NCI-H526 (cell line): Measurements from ENCODE around the gene NRBP1.
"Not testable (repeated sequence)": the region's sequence is repeated elsewhere in the genome, so short reads cannot be mapped to it uniquely, and the experiment has no call there.

Experiments
- DNase-seq, 2 experiments: peaks; one replicate each; lab custom pipeline; 2025; lab: John Stamatoyannopoulos, UW

Gene NRBP1

DNA sequence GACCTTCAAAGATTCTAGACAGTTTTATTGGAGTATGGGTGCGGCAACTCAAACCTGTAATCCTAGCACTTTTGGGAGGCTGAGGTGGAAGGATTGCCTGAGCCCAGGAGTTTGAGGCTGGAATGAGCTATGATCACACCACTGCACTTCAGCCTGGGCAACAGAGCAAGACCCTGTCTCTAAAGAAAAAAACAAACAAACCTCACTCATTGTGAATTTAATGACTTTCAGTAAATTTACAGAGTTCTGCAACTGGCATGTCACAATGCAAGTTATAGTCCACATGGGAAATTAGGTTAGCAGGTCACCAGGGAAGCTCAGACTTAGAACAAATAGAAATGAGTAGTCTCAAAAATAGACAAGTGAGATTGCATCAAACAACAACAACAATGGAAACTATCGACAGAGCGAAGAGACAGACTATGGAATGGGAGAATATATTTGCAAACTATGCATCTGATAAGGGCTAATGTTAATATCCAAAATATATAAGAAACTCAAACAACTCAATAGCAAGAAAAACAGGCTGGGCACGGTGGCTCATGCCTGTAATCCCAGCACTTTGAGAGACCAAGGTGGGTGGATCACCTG lies 6.7 kb upstream of the NRBP1 start:
- DNase-seq = no peak

DNA sequence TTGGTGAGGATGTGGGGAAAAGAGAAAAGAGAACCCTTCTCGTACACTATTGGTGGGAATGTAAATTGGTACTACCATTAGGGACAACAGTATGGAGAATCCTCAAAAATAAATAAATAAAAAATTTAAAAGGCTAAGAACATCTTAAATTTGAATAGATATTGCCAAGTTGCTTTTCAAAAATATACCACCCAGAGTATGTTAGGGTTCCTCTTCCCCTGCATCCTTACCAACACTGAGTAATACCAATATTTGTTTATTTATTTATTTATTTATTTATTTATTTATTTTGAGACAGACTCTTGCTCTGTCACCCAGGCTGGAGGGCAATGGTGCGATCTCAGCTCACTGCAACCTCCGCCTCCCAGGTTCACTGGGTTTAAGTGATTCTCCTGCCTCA lies 5.5 kb upstream of the NRBP1 start:
- DNase-seq = no peak

DNA sequence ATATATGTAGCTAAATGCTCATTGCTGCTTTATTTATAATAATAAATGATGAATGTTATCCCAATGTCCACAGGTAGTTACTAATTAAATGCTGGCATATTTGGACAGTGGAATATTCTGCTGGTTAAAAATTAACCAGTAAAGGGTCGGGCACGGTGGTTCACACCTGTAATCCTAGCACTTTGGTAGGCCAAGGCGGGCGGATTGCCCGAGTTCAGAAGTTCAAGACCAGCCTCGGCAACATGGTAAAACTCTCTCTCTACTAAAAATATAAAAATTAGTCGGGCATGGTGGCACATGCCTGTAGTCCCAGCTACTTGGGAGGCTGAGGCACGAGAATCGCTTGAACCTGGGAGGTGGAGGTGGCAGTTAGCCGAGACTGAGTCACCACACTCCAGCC lies 3.4 kb upstream of the NRBP1 start:
- not testable (repeated sequence) for DNase-seq

DNA sequence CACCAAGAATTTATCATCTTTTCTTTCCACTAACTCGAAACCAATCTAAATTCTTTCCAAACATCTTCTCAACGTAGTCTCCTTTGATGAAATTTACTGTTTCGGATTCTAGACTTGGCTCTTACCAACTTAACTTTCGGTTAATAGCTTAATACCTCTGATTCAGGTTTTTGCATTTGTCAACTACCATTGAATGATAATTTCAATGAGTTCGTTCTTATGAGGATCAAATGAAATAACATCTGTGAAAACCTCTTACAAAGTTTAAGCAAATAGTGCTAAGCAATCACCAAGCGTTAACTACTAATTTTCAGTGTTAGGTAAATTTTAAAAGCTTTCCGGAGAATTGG lies 593 bp upstream of the NRBP1 start:
- DNase-seq = no peak

DNA sequence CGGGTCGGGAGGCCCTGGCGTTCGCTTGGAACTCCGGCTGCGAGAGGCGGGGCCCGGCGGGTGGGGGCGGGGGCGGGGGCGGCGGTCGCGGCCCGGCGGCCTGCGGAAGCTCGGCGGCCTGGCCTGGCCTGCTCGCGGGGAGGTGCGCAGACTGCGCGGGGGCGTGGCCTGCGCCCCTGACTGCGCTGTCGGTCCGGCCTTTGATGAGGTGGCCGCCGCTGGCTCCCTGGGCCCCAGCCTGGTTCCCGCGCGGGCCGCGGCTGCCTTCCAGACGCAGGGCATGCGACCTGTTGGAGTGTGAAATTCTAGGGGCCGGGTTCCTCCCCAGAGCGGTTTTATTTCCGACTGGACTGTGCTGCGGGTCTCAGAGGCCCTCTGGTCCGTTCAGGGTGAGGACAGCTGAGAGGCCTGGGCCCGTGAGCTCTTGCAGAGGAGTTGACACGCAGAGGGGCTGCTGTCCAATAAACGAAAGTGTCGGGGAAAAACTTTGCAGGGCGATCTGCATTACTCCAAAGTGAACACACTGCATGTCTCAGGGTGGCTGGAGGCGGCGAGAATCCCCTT lies 629 bp downstream of the NRBP1 start:
- DNase-seq = peak; percentile 53 to 90

DNA sequence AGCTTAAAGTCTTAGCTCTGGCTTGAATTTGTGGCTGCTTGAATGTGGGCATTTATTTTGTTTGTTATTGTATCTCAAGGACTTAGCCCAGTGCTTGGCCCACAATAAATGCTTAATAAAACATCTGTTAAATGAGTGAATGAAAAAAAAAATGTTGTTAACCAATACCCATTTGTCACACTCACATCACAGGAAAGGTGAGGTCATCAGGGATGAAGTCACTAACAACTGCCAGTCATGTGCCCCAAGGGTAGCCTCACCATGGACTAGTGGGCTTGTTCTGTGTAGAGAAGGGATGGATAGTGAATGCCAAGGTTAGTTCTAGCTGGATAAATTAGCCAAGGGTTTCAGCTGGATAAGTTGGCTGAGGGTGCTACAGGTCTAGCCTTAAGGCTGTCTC lies 3.0 kb downstream of the NRBP1 start:
- no peak for DNase-seq

DNA sequence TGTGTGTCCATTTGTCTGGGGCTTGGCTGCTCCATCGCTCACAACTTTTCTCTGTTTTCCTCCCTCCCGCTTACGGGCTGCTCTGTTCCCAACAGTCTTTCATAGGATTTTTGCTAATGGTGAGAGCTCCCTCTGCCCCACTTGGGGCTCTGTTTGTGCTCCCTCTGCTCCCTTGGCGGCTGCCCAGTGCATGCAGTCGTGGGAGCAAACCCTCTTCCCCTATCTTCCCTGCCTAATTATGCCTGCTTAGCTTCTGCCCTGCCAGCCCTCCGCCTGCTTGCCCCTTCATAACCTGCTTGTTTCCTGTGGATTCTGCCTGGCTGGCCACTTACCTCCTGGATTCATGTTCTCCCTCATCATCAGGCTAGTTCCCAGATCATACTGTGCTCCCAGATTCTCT lies 7.2 kb downstream of the NRBP1 start:
- DNase-seq = no peak

DNA sequence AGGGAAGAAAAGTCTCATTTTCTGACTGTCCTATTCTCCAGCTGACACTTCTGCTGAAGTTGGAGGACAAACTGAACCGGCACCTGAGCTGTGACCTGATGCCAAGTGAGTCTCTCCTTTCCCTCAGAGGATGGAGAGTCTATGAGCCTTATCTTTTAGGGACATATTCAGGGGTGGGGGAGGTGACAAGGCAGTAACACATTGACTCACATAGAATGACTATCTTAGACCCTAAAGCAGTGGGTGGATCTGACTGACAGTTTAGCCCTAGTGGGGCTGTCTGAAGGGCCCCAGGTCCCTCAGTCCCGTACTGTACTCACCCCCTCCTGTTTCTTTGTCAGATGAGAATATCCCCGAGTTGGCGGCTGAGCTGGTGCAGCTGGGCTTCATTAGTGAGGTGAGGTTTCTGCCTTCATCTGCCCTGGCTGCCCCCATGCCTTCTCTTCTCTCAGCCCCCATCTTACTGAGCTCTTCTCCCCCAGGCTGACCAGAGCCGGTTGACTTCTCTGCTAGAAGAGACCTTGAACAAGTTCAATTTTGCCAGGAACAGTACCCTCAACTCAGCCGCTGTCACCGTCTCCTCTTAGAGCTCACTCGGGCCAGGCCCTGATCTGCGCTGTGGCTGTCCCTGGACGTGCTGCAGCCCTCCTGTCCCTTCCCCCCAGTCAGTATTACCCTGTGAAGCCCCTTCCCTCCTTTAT lies 12.9 kb downstream of the NRBP1 start:
- DNase-seq = no peak

DNA sequence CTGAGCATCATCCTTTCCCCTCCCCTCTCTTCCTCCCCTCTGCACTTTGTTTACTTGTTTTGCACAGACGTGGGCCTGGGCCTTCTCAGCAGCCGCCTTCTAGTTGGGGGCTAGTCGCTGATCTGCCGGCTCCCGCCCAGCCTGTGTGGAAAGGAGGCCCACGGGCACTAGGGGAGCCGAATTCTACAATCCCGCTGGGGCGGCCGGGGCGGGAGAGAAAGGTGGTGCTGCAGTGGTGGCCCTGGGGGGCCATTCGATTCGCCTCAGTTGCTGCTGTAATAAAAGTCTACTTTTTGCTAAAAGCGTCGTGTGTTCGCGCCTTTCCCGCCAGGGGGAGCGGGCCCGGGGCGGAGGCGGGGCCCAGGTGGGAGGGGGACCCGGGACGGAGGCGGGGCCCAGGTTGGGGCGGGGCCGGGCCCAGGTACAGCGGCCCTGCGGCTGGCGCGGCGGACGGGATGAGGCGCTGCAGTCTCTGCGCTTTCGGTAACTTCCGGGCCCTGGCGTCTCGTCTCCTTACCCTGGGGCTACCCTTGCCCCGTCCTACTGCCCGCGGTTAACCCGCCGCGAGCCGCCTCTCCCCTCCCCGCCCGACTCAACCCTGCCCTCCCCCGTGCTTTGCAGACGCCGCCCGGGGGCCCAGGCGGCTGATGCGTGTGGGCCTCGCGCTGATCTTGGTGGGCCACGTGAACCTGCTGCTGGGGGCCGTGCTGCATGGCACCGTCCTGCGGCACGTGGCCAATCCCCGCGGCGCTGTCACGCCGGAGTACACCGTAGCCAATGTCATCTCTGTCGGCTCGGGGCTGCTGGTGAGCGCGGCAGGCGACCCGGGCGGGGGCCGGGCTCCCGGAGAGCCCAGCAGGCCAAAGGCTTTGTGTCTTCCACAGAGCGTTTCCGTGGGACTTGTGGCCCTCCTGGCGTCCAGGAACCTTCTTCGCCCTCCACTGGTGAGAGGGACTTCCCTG lies 13.8 kb downstream of the NRBP1 start, which contains the start of gene KRTCAP3:
KRTCAP3 (plus strand) TSS at position 424 of the 962 bp plus-strand sequence; CDS start at position 456, 32 bp downstream.
- DNase-seq = peak; percentile 32 to 90

DNA sequence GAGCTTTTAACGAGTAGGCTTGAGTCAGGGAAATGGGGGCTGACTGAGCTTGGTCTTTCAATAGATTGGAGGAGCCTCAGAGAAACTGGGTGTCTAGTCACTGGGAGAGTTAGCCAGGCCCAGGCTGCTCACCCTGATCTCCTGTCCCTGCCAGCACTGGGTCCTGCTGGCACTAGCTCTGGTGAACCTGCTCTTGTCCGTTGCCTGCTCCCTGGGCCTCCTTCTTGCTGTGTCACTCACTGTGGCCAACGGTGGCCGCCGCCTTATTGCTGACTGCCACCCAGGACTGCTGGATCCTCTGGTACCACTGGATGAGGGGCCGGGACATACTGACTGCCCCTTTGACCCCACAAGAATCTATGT lies 14.5 kb downstream of the NRBP1 start:
- no peak for DNase-seq

DNA sequence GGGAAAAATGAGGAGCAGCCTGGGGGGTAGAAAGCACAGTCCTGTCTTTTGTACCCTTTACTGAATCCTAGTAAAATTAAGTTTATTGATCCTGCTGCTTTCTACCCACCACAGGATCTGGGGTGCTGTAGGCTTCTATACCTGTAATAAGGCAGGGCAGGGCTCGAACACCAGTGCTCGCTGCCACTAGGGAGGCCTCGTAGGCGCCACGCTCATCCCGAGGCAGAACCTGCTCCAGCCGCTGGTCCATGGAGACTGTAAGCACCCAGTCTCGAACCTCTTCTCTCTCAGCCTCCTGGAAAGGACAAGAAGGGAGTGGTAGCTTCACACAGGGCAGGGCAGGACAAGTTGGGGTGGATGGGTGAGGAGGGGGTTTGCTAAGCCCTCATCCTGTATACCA lies 16.7 kb downstream of the NRBP1 start:
- DNase-seq = no peak

DNA sequence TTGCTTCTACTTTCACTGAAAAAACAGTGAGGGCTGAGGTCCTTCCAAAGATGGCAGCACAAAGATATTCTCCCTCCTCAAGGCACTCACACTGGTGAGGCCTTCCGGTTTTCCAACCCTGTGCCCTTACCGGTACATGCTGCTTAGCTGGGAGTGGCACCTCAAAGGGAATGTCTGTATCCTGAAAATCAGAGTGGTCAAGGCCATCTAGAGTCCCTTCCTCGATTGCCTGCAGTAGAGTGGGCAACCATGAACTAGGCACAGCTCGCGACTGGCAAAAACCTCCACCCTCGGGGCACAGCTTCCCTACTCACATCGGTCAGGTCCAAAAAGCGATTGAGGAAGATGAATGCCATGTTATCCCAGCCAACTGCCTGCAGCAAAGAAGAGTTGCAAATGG lies 17.2 kb downstream of the NRBP1 start:
- DNase-seq = no peak

DNA sequence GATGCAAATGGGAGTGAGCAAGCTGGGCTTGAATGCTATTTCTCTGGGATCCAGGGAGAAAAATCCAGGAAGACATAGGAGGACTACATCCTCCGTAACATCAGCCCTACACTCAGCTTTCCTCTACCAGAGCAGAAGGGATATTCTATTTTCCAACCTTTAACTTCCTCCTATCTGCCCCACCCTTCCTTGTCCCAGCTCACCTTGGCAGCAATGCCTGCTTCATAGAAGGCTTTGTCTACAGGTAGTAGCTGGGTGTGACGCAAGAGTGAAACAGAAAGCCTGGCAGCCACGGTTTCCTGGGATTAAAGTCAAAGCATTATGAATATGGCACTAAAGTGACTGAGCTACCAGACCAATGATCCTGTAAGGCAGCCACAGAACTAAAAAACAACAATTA lies 17.6 kb downstream of the NRBP1 start:
- no peak for DNase-seq

DNA sequence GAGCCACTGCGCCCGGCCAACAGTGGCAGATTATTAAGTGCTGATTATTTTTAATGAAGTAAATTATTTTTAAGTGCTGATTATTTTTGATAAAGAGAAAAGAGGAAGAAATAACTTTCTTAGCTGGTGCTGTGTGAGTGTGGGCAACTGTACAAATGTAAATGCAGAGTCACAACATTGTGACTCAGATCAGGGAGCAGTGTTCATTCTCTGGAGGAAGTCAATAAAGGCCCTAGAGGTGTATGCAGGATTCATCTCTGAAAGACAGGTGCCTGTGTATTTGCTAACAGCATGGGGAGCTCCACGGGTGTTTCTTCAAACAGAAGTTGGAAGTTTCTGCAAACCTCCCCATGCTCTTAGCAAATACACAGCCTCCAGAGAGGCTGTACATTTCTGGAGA lies 19.9 kb downstream of the NRBP1 start:
- no peak for DNase-seq

DNA sequence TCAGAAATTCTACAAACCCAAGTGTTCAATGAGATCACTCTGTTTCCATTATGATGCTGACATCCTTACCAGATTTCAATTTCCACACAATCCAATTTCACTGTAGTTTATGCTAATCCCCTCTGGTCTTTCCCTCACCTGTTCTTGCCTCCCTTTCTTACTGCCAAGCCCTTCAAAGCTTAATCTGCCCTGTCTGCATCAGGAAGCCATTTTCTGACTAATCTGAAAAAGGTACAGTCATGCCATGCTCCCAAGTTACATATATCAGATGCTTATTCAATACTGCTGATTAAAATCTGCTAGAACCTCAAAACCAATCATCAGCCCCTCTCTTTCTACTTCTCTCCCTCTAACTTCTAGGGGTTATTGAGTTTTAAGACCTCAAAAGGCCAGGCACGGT lies 22.7 kb downstream of the NRBP1 start:
- DNase-seq = no peak

DNA sequence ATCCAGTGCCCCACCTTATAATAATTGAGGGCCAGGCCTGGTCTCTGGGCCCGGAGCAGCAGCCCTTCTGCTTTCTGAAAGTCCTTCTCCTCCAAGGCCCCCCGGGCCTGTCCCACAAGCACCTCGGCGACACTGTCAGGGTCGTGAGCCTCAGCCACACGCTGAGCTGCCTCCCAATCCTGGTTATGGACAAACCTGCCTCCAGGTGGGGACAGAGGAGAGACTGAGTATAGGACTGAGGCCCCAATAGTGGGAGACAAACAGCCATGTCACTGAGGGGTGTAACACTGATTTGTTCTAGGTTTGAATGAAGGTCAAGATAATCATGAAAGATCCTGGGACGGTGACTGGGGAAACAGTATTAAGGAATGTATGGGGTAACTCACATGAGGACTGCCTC lies 25.5 kb downstream of the NRBP1 start:
- no peak for DNase-seq

DNA sequence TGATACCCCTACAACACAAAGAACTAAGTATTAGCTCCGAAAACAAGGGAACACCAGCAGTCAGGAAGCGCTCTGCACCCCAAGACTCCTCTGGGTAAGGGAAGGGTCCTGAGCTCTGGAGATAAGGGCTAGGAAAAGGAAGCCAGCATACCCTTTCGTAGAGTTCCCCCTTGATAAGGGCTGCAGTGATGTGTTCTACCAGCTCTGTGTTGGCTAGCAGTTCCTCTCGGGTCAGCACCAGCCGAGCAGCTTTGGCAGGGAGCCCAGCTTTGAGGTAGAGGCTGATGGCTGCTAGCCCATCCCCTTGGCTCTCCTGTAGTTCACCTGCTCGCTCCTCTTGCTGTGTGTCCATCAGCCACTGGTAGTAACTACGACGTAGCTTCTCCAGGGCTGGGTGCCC lies 32.7 kb downstream of the NRBP1 start:
- DNase-seq = no peak

DNA sequence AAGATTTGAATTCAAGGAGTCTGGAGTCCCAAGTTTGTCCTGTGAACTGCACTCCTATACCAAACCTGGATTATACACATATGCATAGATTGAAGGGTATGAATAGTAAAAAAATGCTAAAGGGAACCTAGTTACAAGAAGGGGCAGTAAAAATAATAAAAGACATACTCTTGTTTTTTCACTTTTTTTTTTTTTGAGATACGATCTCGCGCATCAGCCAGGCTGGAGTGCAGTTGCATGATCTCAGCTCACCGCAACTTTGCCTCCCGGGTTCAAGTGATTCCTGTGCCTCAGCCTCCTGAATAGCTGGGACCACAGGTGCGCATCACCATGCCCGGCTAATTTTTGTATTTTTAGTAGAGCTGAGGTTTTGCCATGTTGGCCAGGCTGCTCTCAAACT lies 36.0 kb downstream of the NRBP1 start:
- DNase-seq = no peak

DNA sequence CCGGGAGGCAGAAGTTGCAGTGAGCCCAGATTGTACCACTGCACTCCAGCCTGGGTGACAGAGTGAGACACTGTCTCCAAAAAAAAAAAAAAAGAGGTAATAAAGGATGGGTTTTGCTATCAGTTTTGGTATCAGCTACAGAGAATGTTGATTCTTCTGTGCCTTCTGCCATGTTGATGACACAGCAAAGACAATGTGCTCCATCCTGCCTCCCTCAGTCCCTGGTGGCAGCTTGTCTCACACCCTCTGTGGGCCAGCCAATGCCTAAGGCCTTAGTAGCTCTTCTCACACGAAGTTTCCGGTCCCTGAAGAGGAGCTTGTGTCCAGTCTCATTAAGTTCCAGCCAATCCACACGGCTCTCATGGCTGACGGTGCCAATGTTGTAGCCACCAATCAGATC lies 43.5 kb downstream of the NRBP1 start:
- no peak for DNase-seq

DNA sequence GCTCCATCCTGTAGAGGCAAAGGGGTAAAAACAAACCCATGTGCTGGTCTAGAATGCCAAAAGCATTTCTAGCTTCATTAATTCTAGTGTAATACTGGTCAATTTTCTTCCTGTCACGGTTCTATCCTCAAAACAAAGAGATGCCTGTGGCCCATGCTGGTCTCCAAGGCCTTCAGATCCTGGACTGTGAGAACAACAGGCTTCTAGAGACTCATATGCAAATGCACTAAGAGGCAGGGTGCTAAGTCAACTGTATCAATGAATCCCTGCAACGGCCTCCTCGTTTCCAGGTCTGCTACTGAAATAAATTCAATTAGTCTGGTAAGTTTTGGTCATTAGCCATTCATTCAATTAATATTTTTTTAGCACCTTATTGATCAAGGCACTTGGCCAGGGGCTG lies 57.1 kb downstream of the NRBP1 start:
- peak; percentile 94 to 95 for DNase-seq

DNA sequence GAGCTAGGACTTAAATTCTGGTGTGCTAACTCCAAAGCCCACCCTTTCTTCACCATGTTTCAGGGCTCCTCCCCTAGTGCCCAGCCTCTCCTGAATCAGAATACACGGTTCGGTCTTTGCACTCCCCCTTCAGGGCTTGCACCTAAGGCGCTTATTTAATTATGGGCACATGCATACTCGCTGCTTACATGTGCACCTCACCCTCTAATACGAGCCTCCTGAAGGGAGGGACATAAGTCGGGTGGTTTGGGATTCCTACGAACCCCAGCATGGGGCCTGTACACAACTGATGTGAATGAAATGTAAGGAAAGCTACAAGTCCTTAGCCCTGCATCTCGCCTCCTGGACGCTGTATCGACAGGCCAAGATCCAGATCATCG lies 60.7 kb downstream of the NRBP1 start:
- DNase-seq = peak; percentile 23 to 28

DNA sequence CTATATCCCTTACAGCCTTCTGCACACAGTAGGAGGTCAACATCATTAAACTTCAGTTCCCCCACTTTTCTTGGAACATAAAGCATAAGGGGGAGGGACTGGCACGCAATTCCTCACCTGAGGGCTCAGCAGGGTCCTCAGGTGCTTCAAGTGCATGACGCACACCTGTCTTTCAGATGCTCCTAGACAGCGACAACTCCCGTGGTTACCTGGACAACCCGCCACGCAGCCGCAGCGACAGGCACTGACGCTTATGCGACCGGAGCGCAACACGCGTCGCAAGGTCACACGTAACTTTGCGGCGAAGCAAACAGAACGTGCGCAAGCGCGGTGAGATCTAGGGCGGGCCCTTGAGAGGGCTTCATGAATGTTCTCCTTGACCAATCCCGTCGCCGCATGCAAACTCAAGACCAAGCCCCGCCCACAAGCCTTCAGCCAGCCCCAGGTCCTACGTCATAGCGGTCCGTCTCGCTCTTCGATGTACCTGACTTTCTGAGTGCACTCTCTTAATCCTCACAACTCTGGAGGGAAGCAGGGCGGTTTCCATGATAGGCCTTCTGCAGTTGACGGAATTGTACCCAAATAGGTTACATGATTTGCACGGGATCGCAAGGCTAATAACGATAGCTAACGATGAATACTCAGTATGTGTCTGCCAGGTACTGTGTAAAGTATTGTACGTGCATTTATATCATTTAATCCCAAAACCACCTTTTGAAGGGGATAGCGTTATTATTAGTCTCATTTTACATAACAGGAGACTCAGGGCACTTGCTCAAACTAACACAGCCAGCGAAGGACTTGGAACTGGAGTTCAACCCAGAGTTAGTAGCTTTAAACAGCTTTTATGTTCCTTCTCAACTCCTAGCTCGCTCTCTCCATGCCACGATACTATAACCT lies 61.3 kb downstream of the NRBP1 start, which contains the start of gene IFT172:
IFT172 (minus strand) TSS at position 246 of the 900 bp plus-strand sequence; CDS start at position 156, 90 bp downstream.
- peak; percentile 99 to 100 for DNase-seq
